ENCODE results near the gene CAPN7.
"Not testable (repeated sequence)": the region's sequence is repeated elsewhere in the genome, so short reads cannot be mapped to it uniquely, and the experiment has no call there.

CAPN7 gene

DNA sequence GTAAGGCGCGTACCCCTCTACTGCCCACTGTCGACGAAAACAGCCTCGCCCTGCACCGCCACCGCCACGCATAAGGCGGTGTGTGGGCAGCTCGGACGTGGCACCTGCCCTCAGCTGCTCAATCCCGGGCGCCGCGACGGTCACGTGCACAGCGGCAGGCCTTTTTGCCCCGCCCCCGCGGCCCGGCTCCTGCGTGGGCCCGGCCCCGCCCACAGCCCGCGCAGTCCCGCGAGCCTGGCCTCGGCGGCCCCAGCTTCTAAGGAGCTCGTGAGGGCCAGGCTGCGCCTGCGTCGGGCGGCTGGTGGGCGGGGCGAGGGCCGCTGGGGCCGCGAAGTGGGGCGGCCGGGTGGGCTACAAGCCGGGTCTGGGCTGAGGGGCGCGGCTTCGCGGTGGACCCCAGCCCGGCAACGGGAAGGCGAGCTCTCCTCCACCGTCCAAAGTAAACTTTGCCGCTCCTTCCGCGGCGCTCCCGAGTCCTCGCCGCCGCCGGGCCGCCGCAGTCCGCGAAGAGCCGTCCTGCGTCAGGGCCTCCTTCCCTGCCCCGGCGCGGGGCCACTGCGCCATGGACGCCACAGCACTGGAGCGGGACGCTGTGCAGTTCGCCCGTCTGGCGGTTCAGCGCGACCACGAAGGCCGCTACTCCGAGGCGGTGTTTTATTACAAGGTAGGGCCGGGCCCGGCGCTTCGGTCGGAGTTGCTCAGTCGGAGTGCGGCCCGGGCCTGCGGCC lies at the start of gene CAPN7:
Gene CAPN7, plus strand, starts transcription at position 313 of the 728 bp plus-strand sequence. Its CDS starts 250 bp downstream, at position 563.
- peak; percentile 98 for DNase-seq (ENCODE audit: low spot score)

DNA sequence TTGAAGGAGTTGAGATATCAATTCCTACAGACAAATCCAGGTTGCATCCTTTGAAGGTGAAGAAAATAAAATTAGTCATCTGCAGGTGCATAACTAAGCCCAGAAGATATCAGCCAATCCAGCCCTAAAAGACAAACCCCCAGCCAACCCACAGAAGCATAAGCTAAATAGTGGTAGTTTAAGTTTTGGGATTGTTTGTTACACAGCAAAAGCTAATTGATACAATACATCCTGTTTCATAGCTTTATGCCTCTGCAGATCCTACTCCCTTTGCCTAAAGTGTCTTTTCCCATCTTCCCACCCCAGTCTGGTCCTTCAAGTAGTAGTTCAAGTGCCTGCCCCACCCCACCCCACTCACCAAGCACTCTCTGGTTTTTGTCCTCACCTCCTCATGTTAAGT lies 48.6 kb upstream of the CAPN7 start:
- DNase-seq (ENCODE audit: low spot score) = no peak

DNA sequence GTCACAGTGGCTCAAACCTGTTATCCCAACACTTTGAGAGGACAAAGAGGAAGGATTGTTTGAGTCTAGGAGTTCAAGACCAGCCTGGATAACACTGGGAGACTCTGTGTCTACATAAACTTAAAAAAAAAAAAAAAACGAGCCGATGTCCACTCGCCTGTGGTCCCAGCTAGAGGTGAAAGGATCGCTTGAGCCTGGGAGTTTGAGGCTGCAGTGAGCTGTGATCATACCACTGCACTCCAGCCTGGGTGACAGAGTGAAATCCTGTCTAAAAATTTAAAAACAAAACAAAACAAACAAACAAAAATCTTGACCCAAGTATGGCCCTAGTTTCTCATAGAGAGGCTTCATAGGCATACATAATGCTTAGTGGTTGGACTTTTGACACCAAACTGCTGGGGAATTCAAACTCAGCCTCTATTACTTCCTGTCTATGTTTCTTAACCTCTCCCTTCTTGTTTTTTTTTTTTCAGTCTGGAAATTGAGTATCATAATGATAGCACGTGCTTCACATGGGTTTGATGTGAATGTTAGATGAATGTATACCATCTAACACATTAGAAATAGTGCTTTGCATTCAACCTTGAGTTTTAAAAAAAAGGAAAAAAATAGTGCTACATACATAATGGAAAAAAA lies 46.4 kb upstream of the CAPN7 start:
- DNase-seq (ENCODE audit: low spot score) = no peak

DNA sequence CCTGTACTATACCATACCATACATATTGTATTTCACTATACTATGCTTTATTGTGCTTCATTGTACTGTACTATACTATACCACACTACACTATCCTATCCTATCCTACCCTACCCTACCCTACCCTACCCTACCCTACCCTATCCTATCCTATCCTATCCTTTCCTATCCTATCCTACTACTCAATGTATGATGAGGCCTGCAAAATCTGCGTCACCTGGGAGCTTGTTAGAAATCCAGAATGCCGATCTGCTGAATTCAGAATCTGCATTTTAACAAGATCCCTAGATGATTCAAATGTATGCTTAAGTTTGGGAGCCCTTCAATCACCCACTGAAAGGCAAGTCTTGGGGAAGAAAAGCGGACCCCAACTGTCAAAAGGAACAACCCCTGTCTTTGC lies 45.4 kb upstream of the CAPN7 start:
- no peak for DNase-seq (ENCODE audit: low spot score)

DNA sequence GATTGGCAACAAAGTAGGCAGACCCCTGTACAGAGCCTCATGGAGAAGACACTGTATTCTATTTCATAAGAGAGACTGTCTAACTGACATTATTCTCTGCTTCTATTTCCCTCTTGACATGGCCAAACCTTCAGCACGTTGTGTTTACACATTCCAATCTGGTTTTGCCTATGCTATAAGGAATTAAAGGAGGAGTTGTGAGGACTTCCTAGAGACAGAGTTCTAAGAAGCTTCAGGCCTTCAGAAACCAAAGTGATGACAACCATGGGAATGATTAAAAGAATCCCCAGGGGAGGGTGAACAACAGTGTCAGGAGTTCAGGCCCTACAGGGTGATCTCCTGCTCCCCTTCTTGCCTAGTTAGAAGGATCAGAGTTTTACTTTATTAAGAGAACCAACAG lies 44.9 kb upstream of the CAPN7 start:
- DNase-seq (ENCODE audit: low spot score) = peak; percentile 14

DNA sequence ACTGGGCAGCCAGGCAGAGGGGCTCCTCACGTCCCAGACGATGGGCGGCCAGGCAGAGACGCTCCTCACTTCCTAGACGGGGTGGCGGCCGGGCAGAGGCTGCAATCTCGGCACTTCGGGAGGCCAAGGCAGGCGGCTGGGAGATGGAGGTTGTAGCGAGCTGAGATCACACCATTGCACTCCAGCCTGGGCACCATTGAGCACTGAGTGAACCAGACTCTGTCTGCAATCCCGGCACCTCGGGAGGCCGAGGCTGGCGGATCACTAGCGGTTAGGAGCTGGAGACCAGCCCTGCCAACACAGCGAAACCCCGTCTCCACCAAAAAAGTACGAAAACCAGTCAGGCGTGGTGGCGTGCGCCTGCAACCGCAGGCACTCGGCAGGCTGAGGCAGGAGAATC lies 42.4 kb upstream of the CAPN7 start:
- not testable (repeated sequence) for DNase-seq (ENCODE audit: low spot score)

DNA sequence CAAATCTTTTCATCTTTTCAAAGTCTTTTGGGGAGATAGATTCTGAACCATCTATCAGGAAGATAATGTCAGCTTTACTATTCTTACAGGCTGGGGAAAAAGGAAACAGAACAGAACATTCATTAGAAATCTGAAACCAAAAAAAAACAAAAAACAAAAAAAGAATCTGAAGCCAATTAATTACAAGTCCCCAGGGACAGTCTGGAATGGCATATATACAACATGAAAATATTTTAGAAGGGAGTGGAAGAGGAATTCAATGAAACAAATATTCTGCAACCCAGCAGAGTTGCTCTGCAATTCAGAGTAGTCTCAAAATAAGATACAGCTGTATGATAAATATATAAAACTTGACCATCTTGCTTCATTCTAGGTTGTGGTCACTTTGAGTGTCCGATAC lies 41.7 kb upstream of the CAPN7 start:
- no peak for DNase-seq (ENCODE audit: low spot score)

DNA sequence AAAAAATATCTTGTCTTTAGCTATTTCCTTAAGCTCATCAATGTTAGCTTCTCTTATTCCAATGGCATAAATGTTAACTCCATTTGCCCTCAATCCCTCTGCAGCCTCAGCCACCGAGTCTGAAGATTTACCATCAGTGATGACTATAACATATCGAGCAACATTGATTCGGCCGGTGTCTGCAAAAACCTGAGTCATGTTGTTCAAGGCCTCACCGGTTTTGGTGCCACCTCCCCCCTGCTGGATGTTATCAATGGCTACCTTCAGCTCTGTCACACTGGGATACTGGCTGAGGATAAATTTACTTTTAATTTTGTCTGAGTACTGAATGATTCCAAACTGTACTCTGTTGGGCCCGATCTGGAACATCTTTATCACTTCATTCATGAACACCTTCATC lies 41.0 kb upstream of the CAPN7 start:
- no peak for DNase-seq (ENCODE audit: low spot score)

DNA sequence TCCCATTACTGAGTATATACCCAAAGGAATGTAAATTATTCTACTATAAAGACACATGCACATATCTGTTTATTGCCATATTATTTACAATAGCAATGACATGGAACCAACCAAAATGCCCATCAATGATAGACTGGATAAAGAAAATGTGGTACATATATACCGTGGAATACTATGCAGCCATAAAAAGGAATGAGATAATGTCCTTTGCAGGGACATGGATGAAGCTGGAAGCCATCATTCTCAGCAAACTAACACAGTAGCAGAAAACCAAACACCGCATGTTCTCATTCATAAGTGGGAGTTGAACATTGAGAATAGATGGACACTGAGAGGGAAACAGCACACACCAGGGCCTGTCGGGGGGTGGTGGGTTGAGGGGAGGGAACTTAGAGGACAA lies 39.7 kb upstream of the CAPN7 start:
- not testable (repeated sequence) for DNase-seq (ENCODE audit: low spot score)

DNA sequence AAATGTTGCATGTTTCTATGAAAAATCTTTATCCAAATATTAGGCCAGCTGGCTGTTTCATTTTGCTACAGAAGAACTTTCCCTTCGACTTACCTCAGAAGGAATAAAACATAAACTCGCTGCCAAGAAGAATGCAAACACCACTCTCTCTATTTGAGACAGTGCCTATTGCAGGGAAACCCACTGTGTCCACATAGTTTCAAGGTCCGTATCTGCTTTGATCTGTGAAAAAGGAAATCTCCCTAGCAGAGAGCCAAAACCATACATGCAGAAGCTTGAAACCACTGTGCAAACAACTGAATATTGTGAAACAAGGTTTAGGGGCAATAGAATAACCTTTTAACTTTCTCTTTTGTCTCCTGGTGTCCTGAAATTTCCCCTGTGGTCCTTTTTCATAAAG lies 35.0 kb upstream of the CAPN7 start:
- no peak for DNase-seq (ENCODE audit: low spot score)

DNA sequence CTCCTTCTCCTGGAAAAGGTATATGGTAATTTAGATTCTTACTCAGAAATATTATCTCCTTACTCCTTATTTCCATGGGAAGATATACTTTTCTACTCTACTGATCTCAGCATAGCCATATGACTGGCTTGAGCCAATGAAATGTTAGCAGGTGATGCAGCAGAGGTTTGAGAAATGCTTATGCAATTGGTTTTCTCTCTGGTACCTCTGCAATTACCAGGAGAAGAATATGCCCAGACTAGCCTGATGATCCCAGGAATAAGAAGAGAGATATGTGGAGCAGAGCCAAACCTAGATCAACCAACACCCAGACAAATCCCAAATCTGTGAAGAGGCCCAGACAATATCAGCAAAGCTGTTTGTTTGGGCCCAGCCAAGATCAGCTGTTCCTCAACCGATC lies 33.2 kb upstream of the CAPN7 start:
- no peak for DNase-seq (ENCODE audit: low spot score)

DNA sequence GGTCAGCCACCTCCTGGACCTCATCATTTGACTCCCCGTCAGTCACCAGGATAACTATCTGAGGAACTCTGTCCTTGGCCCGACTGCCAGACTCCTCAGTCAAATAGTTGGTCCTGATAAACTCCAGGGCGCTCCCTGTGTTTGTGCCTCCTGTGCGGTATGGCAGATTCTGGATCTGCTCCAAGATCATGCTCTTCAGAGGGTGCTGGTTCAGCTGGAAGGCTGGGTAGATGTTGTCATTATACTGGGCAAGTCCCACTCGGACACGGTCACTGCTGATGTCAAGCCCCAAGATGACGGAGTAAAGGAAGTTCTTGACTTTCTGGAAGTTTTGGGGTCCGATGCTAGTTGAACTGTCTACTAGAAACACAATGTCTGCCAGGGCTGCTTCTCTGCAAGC lies 31.1 kb upstream of the CAPN7 start:
- no peak for DNase-seq (ENCODE audit: low spot score)

DNA sequence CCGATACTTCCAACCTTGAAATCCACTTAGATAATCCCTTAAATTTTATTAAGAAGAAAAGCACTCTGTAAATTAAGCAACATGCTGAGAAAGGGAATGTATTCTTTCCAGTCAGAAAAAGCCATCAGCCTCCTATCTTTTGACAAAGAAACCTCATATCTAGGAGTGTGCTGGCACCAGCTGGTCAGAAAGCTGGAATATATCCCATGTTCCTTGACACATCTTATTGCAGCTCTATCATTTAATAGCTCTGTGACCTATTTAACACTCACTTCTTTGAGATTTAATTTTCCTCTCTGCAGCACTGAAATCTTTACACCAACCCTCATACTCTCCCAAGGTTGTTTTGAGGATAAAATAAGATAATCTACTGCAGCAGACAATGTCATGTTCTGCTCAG lies 30.4 kb upstream of the CAPN7 start:
- no peak for DNase-seq (ENCODE audit: low spot score)

DNA sequence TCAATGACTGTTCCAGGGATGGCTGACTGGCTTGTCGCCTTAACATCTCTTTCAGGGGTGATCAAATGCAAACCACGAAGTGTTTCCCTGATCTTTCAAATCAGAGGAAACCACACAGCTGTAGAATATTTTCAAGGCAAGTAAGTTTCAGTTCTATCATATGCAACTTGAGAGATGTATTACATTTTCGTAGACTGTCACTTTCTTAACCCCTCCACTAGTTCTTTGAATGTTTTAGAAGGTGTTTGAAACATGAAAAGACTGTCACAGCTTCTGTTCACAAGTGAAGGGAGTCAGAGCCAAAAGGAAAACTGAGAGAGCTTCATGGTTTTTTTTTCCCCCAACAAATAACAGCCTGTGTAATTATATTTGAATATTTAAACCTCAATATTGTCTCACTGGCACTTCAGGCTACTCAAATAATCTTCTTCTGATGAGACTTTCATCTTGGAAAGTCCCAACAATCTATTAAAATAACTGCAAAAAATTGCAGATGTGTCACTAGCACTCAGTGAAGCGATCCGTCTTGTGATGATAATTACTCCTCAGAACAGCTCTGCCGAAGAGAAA lies 25.9 kb upstream of the CAPN7 start:
- DNase-seq (ENCODE audit: low spot score) = no peak

DNA sequence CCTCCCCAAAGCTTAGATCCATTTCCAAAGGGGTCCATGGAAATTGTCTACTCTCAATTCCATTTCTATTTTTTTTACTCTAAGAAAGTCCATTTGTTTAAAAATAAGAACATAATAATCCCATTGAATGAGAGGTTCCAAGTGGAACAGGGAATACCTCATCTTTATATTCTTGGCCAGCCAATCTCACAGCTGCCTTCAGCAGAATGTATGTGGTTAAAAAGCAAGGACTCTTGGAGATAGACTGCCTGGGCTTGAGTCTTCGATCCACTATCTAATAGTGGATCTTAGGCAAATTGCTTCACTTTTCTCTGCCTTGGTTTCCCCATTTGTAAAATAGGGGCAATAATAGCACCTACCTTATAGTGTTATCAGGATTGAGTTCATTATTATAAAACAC lies 24.5 kb upstream of the CAPN7 start:
- no peak for DNase-seq (ENCODE audit: low spot score)

DNA sequence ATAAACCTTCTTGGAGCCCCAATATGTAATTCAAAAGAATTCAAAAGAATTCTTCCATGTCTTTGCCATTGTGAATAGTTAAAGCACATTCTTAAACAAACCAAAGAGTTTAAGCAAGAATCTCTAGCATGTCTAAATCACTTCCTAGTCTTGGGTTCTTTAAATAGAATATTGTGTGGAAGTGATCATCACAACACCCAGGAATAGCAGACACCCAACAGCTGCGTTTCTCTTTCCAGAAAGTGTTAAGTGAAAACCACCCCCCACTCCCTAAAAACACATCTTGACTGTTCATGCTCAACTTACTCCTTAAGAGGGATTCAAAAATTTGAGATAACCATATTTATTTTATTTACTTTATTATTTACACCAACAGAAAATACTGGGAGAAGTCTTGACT lies 24.1 kb upstream of the CAPN7 start:
- DNase-seq (ENCODE audit: low spot score) = no peak

DNA sequence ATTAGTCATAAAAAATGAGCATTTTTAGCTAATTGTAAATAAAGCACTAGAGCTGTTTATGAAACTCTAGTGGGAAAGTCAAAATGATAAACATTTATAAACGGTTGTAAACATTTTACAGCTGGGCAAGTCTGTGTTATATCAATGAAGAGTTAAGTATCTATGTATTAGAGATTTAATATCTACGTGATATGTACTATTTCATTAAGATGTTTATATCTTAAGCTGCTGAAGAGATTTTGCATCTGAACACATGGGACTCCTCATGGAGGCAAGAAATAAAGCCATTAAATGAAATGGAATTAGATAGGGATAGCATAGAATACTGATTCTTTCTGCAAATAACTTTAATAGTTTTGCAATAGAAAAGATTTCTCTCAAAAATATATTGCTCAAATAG lies 23.0 kb upstream of the CAPN7 start:
- no peak for DNase-seq (ENCODE audit: low spot score)

DNA sequence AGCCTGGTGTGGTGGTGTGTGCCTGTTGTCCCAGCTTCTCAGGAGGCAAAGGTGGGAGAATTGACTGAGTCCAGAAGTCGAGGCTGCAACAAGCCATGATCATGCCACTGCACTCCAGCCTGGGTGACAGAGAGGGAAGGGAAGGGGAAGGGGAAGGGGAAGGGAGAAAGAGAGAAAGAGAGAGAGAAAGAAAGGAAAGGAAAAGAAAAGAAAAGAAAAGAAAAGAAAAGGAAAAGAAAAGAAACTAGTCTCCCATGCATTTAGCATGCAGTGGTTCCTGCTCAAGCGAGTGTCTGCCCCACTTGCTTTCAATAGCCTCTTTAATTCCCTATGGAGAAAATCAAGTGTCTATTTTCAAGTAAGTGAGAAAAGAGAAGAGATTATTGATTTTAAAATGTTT lies 20.6 kb upstream of the CAPN7 start:
- no peak for DNase-seq (ENCODE audit: low spot score)

DNA sequence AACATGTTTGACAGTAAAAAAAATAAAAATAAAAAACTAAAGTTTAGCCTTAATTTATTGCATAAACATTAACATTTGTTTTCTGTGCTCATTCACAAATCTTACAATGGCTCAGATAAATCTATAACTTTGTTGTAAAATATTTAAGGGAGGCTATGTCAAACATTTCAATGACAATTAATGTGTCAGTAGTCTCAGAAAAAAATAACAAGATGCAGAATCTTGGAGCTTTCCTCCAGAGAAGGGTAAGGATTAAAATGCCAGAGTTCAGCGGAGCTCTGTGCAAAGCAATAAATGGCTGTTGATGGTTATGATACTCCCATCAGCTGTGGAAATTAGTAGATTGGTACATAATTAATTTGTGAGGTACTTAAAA lies 20.0 kb upstream of the CAPN7 start:
- DNase-seq (ENCODE audit: low spot score) = no peak

DNA sequence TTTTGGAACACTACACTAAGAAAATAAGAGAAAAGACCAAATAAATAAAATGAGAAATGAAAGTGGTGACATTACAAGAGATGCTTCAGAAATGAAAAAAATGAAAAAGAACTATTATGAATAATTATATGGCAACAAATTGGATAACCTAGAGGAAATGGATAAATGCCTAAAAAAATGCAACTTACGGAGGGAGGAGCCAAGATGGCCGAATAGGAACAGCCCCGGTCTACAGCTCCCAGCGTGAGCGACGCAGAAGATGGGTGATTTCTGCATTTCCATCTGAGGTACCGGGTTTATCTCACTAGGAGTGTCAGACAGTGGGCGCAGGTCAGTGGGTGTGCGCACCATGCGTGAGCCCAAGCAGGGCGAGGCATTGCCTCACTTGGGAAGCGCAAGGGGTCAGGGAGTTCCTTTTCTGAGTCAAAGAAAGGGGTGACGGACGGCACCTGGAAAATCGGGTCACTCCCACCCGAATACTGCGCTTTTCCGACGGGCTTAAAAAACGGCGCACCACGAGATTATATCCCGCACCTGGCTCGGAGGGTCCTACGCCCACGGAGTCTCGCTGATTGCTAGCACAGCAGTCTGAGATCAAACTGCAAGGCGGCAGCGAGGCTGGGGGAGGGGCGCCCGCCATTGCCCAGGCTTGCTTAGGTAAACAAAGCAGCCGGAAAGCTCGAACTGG lies 19.4 kb upstream of the CAPN7 start:
- DNase-seq (ENCODE audit: low spot score) = not testable (repeated sequence)

DNA sequence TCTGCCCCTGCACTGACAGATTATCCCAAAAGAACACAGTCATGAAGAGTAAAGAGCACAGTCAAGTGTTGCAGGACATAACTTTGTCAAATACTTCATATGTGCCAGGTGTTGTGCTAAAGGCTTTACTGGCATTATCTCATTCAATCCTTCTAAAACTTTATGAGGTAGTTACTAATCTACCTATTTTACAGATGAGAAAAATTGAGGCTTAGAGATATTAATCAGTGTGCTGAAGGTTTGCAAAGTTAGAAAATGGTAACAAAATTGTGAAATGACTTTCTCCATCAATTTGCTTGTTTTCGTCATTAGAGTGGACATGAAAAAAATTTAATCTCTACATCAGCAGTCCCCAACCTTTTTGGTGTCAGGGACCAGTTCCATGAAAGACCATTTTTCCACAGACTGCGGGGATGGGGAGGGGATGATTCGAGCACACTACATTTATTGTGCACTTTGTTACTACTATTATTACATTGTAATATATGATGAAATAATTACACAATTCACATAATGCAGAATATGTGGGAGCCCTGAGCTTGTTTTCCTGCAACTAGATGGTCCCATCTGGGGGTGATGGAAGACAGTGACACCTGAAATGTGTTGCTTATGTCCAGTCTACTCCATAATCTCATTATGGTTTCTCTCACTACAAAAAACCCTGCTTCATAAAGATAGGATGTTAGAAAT lies 8.6 kb upstream of the CAPN7 start:
- DNase-seq (ENCODE audit: low spot score) = no peak

DNA sequence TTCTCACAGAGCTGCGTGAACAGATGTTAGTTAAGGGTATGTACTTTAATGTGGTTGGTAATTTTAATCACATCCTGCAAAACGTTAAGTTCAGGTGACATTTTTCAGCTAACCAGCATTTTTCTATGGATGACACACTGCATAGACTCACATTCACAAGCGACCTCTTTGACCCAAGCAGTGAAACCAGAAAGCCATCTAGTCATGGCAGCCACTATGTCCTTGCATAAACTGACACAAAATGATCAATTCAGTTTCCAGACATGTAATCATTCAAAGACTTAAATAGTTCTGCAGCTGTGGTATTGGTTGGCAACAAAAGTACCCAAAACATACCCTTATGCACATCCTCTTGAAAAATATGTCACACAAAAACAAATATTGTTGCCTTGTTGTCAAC lies 7.4 kb upstream of the CAPN7 start:
- no peak for DNase-seq (ENCODE audit: low spot score)

Data from AG08396 (cell line).